PC-3 (cell line): ENCODE data around the gene PXDC1. TPM values are rescaled to one million over a fixed set of nuclear protein-coding genes. Genes with fewer than 3 reads are reported as not detected.

Source experiments
- ATAC-seq: fragments of 200-7000 bp; cut with Tn5 transposase; 2 replicates; pipeline ENCODE4 v1.9.1; 2020; ENCODE audit warnings: mild to moderate bottlenecking, moderate library complexity
- BruUV-seq: library from RNA; stranded (reverse); fragments of 400-500 nt; replicated peaks from 2 replicates; lab custom pipeline; 2021; lab: Mats Ljungman, UMichigan
- CTCF ChIA-PET: fragments of 300-600 bp; sonication (Branson Sonifier 250); formaldehyde crosslinking; loops from one replicate; lab custom pipeline; 2022; ENCODE audit warnings: antibody characterized with exemption; lab: Charles Lee
- POLR2A ChIA-PET: fragments of 300-600 bp; sonication (Branson Sonifier 250); formaldehyde crosslinking; loops from one replicate; lab custom pipeline; 2022; ENCODE audit warnings: antibody characterized with exemption; ENCODE audit not compliant: unreplicated experiment; lab: Charles Lee
- DNase-seq: peaks from one replicate; pipeline ENCODE4 v3.0.0-alpha.2; 2015
- H2AFZ ChIP-seq: fragments of 300-600 bp; sonication (generic); 2 replicates; pipeline ENCODE4 v1.6.0; 2016; ENCODE audit warnings: antibody characterized with exemption, low read length
- H3F3A ChIP-seq: fragments of 300-600 bp; sonication (generic); one replicate; pipeline ENCODE4 v1.6.0; 2017; ENCODE audit warnings: antibody characterized with exemption, low read length, control low read depth, mild to moderate bottlenecking; ENCODE audit not compliant: unreplicated experiment
- H3K27ac ChIP-seq: fragments of 300-600 bp; sonication (generic); 2 replicates; pipeline ENCODE4 v1.5.1; 2016; ENCODE audit warnings: mild to moderate bottlenecking, low read length
- H3K27me3 ChIP-seq: fragments of 300-600 bp; sonication (generic); 2 replicates; pipeline ENCODE4 v1.6.1; 2016; ENCODE audit warnings: low read length, mixed read lengths
- H3K36me3 ChIP-seq: fragments of 300-600 bp; sonication (generic); 2 replicates; pipeline ENCODE4 v1.6.1; 2016; ENCODE audit warnings: low read depth, mixed run types, low read length, mixed read lengths
- H3K4me1 ChIP-seq: fragments of 300-600 bp; sonication (generic); 2 replicates; pipeline ENCODE4 v1.5.1; 2016; ENCODE audit warnings: low read length; ENCODE audit not compliant: insufficient read depth
- H3K4me2 ChIP-seq: fragments of 300-600 bp; sonication (generic); 2 replicates; pipeline ENCODE4 v1.6.0; 2016; ENCODE audit warnings: low read length
- H3K4me3 ChIP-seq: fragments of 300-600 bp; sonication (generic); 2 replicates; pipeline ENCODE4 v1.5.1; 2016; ENCODE audit warnings: mild to moderate bottlenecking, low read length, mixed read lengths
- H3K79me2 ChIP-seq: fragments of 300-600 bp; sonication (generic); 2 replicates; pipeline ENCODE4 v1.6.1; 2017; ENCODE audit warnings: low read length, mixed read lengths
- H3K9ac ChIP-seq: fragments of 300-600 bp; sonication (generic); 2 replicates; pipeline ENCODE4 v1.6.0; 2016; ENCODE audit warnings: mild to moderate bottlenecking, low read length
- H3K9me2 ChIP-seq: fragments of 300-600 bp; sonication (generic); replicated peaks from 2 replicates; pipeline ENCODE4 v1.6.1; 2016; ENCODE audit warnings: mixed run types, low read length, mixed read lengths
- H3K9me3 ChIP-seq: fragments of 300-600 bp; sonication (generic); 2 replicates; pipeline ENCODE4 v1.6.1; 2016; ENCODE audit warnings: low read length, mixed read lengths
- H4K20me1 ChIP-seq: fragments of 300-600 bp; sonication (generic); 2 replicates; pipeline ENCODE4 v1.6.1; 2016; ENCODE audit warnings: low read length, mixed read lengths
- CTCF ChIP-seq: fragments of 300-600 bp; sonication (generic); conservative IDR thresholded peaks from 2 replicates; pipeline ENCODE4 v1.5.1; 2017; ENCODE audit warnings: antibody characterized with exemption, low read depth, mild to moderate bottlenecking, low read length
- EZH2 ChIP-seq: fragments of 300-600 bp; sonication (generic); IDR thresholded peaks from one replicate; pipeline ENCODE4 v1.6.1; 2017; ENCODE audit warnings: antibody characterized with exemption, mild to moderate bottlenecking, low read length; ENCODE audit not compliant: unreplicated experiment
- EZH2phosphoT487 ChIP-seq: fragments of 300-600 bp; sonication (generic); IDR thresholded peaks from 2 replicates; pipeline ENCODE4 v1.6.1; 2018; ENCODE audit warnings: mild to moderate bottlenecking, antibody characterized with exemption, low read length, borderline replicate concordance
- intact Hi-C: fragments of 100-400 bp; cut with micrococcal nuclease; formaldehyde crosslinking; loops from 2 replicates; pipeline ENCODE4 v1.9.0; 2023
- total RNA-seq: library from RNA; depleted of rRNA; stranded (reverse); fragments of >200 nt; gene quantifications from 2 replicates; pipeline ENCODE4 v1.2.3, GENCODE V29; 2014

The PXDC1 gene
- total RNA-seq, 1 experiment from 2014 or later, result 46.2 TPM

- ATAC-seq (no peak), DNase-seq (no peak)
- TF ChIP-seq CTCF (no peak), EZH2phosphoT487 (no peak), EZH2 (no peak)
- Histone ChIP-seq H3K4me2 (no peak overlapping the region), H3K4me1 (no peaks in the 10 kb centered on the region), H3K4me3 (no peak overlapping the region), H3K9me3 (no peaks in the 10 kb centered on the region), H2AFZ (no peak overlapping the region), H3F3A (no peaks in the 10 kb centered on the region), H3K9me2 (no peaks in the 10 kb centered on the region), H3K79me2 (no peaks in the 10 kb centered on the region), H4K20me1 (no peaks in the 10 kb centered on the region), H3K9ac (no peak overlapping the region), H3K27ac (no peak overlapping the region), H3K27me3 (no peaks in the 10 kb centered on the region), H3K36me3 (no peaks in the 10 kb centered on the region)
- no TSS peak for BruUV-seq
- ChIA-PET POLR2A (interaction anchor here (0.6 kb wide), 2 partner anchors 112 to 367 kb away, joined by 5 read pairs; no protein-coding TSS in a partner anchor), CTCF (no interaction called here)
- intact Hi-C loops, result no loop called here
Measured at GRCh38 chr6:3707751-3708412, 43.6 kb downstream of the PXDC1 start.

GRCh38 chr6:3707024-3707423, 44.5 kb downstream of the PXDC1 start:
- Histone ChIP-seq H4K20me1 (no peaks in the 10 kb centered on the region), H3K79me2 (no peaks in the 10 kb centered on the region), H2AFZ (no peak overlapping the region), H3K36me3 (no peaks in the 10 kb centered on the region), H3K4me1 (no peaks in the 10 kb centered on the region), H3K27me3 (no peaks in the 10 kb centered on the region), H3K27ac (no peak overlapping the region), H3K9me2 (no peaks in the 10 kb centered on the region), H3K9ac (no peak overlapping the region), H3K4me2 (no peak overlapping the region), H3K4me3 (no peak overlapping the region), H3K9me3 (no peaks in the 10 kb centered on the region), H3F3A (no peaks in the 10 kb centered on the region)
- no TSS peak for BruUV-seq
- DNase-seq (no peak), ATAC-seq (no peak)
- ChIA-PET POLR2A (no interaction called here), CTCF (no interaction called here)
- intact Hi-C loops, result no loop called here
- TF ChIP-seq EZH2 (no peak), EZH2phosphoT487 (no peak), CTCF (no peak)

- no peak overlapping the region for H3K9ac ChIP-seq
- H3K4me3 ChIP-seq, result no peak overlapping the region
- TF ChIP-seq EZH2 (no peak), CTCF (no peak), EZH2phosphoT487 (no peak)
- H3K4me1 ChIP-seq, result no peaks in the 10 kb centered on the region
- DNase-seq, result no peak
- no peak for ATAC-seq
- ChIA-PET POLR2A (no interaction called here), CTCF (no interaction called here)
- no peaks in the 10 kb centered on the region for H3K79me2 ChIP-seq
- intact Hi-C loops, result no loop called here
- H3F3A ChIP-seq, result no peaks in the 10 kb centered on the region
- no peaks in the 10 kb centered on the region for H3K36me3 ChIP-seq
- H3K27ac ChIP-seq, result no peak overlapping the region
- no peak overlapping the region for H3K4me2 ChIP-seq
- no peaks in the 10 kb centered on the region for H3K9me3 ChIP-seq
- no peak overlapping the region for H2AFZ ChIP-seq
- no TSS peak for BruUV-seq
- no peaks in the 10 kb centered on the region for H4K20me1 ChIP-seq
- no peaks in the 10 kb centered on the region for H3K9me2 ChIP-seq
- H3K27me3 ChIP-seq, result no peaks in the 10 kb centered on the region
Measured at GRCh38 chr6:3706547-3706946, 45.0 kb downstream of the PXDC1 start.
